GM12878 (cell line): ENCODE measurements around the gene SHOC2. TPM values are rescaled to one million over a fixed set of nuclear protein-coding genes. Genes with fewer than 3 reads are reported as not detected.

Experiments used
- ATAC-seq: fragments of 200-7000 bp; cut with Tn5 transposase; 3 replicates; pipeline ENCODE4 v1.9.1; 2020; ENCODE audit warnings: mild to moderate bottlenecking, moderate library complexity
- BruUV-seq: library from RNA; stranded (reverse); fragments of 400-500 nt; replicated peaks from 2 replicates; lab custom pipeline; 2021; lab: Mats Ljungman, UMichigan
- CTCF ChIA-PET: fragments of 300-600 bp; sonication (Branson Sonifier 250); formaldehyde crosslinking; extraction: SDS; loops from one replicate; lab custom pipeline; 2021; ENCODE audit warnings: inconsistent platforms; lab: Yijun Ruan, JAX
- POLR2A ChIA-PET: fragments of 350-600 bp; formaldehyde crosslinking; extraction: SDS; loops from one replicate; lab custom pipeline; 2021; ENCODE audit warnings: inconsistent platforms; lab: Charles Lee
- RAD21 ChIA-PET: fragments of 300-600 bp; sonication (Branson Sonifier 250); formaldehyde crosslinking; loops from one replicate; lab custom pipeline; 2023; ENCODE audit warnings: antibody characterized with exemption; ENCODE audit not compliant: unreplicated experiment; lab: Charles Lee
- SMC1A ChIA-PET: fragments of 300-600 bp; sonication (Branson Sonifier 250); formaldehyde crosslinking; loops from one replicate; lab custom pipeline; 2023; ENCODE audit not compliant: unreplicated experiment, uncharacterized antibody; lab: Charles Lee
- DNase-seq: peaks from one replicate; pipeline ENCODE4 v3.0.0-alpha.2; 2011; ENCODE audit warnings: low read depth, low spot score
- FAIRE-seq: peaks from 3 replicates; lab custom pipeline; 2011; peaks lifted over from hg19 to GRCh38; lab: Jason Lieb, UNC
- H2AFZ ChIP-seq: 2 replicates; pipeline ENCODE4 v1.6.0; 2011; ENCODE audit warnings: low read depth, low read length, control low read depth; ENCODE audit not compliant: control insufficient read depth
- H3K27ac ChIP-seq: 2 replicates; pipeline ENCODE4 v1.5.1; 2011; ENCODE audit warnings: control low read depth; ENCODE audit not compliant: control insufficient read depth, insufficient read depth
- H3K27me3 ChIP-seq, 2 experiments: replicated peaks in 1 of 2; 2 replicates each; pipeline versions ENCODE4 v1.6.0 to v1.6.1; 2011; ENCODE audit warnings: low read length in 1 of 2; ENCODE audit not compliant: control insufficient read depth in 2 of 2, insufficient read depth in 2 of 2
- H3K36me3 ChIP-seq, 2 experiments: 2 replicates each; pipeline ENCODE4 v1.5.1; 2011; ENCODE audit warnings: low read length in 1 of 2; ENCODE audit not compliant: control insufficient read depth in 2 of 2, insufficient read depth in 2 of 2
- H3K4me1 ChIP-seq: 2 replicates; pipeline ENCODE4 v1.6.1; 2011; ENCODE audit warnings: mild to moderate bottlenecking, low read length, moderate library complexity, mixed read lengths; ENCODE audit not compliant: control insufficient read depth, insufficient read depth
- H3K4me2 ChIP-seq: 2 replicates; pipeline ENCODE4 v1.6.0; 2011; ENCODE audit warnings: control low read depth; ENCODE audit not compliant: control insufficient read depth, insufficient read depth
- H3K4me3 ChIP-seq: fragments of 200-600 bp; sonication (generic); 2 replicates; pipeline ENCODE4 v1.5.1; 2016
- H3K79me2 ChIP-seq: 2 replicates; pipeline ENCODE4 v1.6.0; 2011; ENCODE audit warnings: low read length; ENCODE audit not compliant: control insufficient read depth, insufficient read depth
- H3K9ac ChIP-seq: 2 replicates; pipeline ENCODE4 v1.8.0; 2011; ENCODE audit warnings: low read length, control low read depth, mixed read lengths; ENCODE audit not compliant: control insufficient read depth, insufficient read depth
- H3K9me3 ChIP-seq: replicated peaks from 3 replicates; pipeline ENCODE4 v1.5.1; 2011; ENCODE audit warnings: mild to moderate bottlenecking, low read length; ENCODE audit not compliant: control insufficient read depth, insufficient read depth
- H4K20me1 ChIP-seq: 2 replicates; pipeline ENCODE4 v1.6.0; 2011; ENCODE audit not compliant: control insufficient read depth, insufficient read depth
- CBX3 ChIP-seq: fragments of 200-600 bp; sonication (generic); IDR thresholded peaks from 2 replicates; pipeline ENCODE4 v1.6.1; 2016; ENCODE audit warnings: low read depth, borderline replicate concordance
- GABPA ChIP-seq: IDR thresholded peaks from 2 replicates; pipeline ENCODE4 v1.6.1; 2014; ENCODE audit warnings: antibody characterized with exemption, low read depth, mild to moderate bottlenecking, inconsistent platforms
- RELA ChIP-seq: fragments of 450-650 bp; IDR thresholded peaks from 2 replicates; pipeline ENCODE4 v1.8.0; 2014; ENCODE audit warnings: borderline replicate concordance; ENCODE audit not compliant: partially characterized antibody
- RUNX3 ChIP-seq: IDR thresholded peaks from 2 replicates; pipeline ENCODE4 v1.6.1; 2012; ENCODE audit warnings: low read length, inconsistent platforms
- SPI1 ChIP-seq: IDR thresholded peaks from 2 replicates; pipeline ENCODE4 v1.6.1; 2011; ENCODE audit warnings: low read depth, mild to moderate bottlenecking, low read length, moderate library complexity, borderline replicate concordance; ENCODE audit not compliant: insufficient read depth
- STAT3 ChIP-seq: IDR thresholded peaks from 2 replicates; pipeline ENCODE4 v1.6.1; 2011; ENCODE audit warnings: low read depth, low read length, improper control_type of control experiment
- ZNF622 ChIP-seq: fragments of 450-650 bp; IDR thresholded peaks from 2 replicates; pipeline ENCODE4 v1.6.1; 2017; ENCODE audit warnings: mild to moderate bottlenecking, inconsistent platforms
- WGBS: methylation state at CpG from one replicate; pipeline ENCODE4 v1.1.6; 2016; ENCODE audit warnings: low lambda C conversion rate; ENCODE audit not compliant: insufficient replicate concordance, insufficient coverage; ENCODE audit errors: missing lambda C conversion rate; 5-methylcytosine and 5-hydroxymethylcytosine counted together
- in situ Hi-C: fragments of 300-500 bp; cut with MboI; formaldehyde crosslinking; loops from 9 replicates; pipeline ENCODE4 v1.14.3; 2018; ENCODE audit warnings: mixed read lengths
- intact Hi-C: fragments of 100-400 bp; cut with micrococcal nuclease; formaldehyde crosslinking; loops from one replicate; pipeline ENCODE4 v1.14.2; 2022; ENCODE audit not compliant: unreplicated experiment
- polyA plus RNA-seq, 11 experiments: library from polyadenylated mRNA; depleted of rRNA in 4 of 11; unstranded in 6 of 11; stranded (reverse) in 5 of 11; fragments of >200 nt; fragmentation: Nextera tagmentation in 4 of 11; fragmentation: Illumina TruSeq in 1 of 11; extraction: Ambion mirVana in 4 of 11; extraction: Trizol in 1 of 11; gene quantifications; 1 replicate in 1 of 11; 2 replicates in 10 of 11; pipeline versions ENCODE4 v1.2.1 to v1.2.3, GENCODE V29; 2011 to 2016; ENCODE audit warnings: inconsistent platforms in 2 of 11, missing spikeins in 2 of 11, low read depth in 1 of 11
- total RNA-seq, 4 experiments: library from RNA; depleted of rRNA in 3 of 4; stranded (reverse); fragments of >200 nt in 3 of 4; fragmentation: Illumina TruSeq in 1 of 4; extraction: Trizol in 1 of 4; gene quantifications; 2 replicates each; pipeline versions ENCODE4 v1.2.1 to v1.2.3, GENCODE V29; 2013 to 2021
- TF ChIP-seq, protein P1 (sequence below): fragments of 450-650 bp; IDR thresholded peaks from 2 replicates; pipeline ENCODE4 v1.6.1; 2017; ENCODE audit warnings: mild to moderate bottlenecking, moderate library complexity
- TF ChIP-seq, protein P2 (sequence below): fragments of 450-650 bp; IDR thresholded peaks from 2 replicates; pipeline ENCODE4 v1.6.1; 2017; ENCODE audit warnings: mild to moderate bottlenecking

Gene SHOC2
- total and polyA plus RNA-seq, 10 of the 15 experiments (the other 5 are each of a cell fraction or from before 2014, with no cell fraction given) = 24.8 to 65.3 (median 42.6) TPM

DNA sequence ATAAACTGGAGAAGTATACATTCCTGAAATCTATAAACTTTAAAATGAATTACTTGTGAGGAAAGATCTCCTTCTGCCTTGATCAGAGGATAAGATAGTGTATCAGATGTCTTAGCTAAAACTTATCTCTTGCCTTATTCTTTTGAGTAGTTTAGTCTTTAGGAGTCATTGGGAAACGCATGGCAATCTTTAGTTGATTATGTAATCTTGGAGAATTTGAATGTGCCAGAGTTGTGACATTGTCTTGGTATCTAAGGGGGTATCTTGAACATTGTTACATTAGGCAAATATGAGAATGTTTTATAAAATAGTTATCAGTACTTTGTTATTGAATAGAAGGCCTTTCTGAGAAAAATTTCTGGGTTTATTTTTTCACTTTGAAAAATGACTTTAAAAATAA is 95.8 kb downstream of the SHOC2 start (continued):
- TF ChIP-seq, protein P1, sequence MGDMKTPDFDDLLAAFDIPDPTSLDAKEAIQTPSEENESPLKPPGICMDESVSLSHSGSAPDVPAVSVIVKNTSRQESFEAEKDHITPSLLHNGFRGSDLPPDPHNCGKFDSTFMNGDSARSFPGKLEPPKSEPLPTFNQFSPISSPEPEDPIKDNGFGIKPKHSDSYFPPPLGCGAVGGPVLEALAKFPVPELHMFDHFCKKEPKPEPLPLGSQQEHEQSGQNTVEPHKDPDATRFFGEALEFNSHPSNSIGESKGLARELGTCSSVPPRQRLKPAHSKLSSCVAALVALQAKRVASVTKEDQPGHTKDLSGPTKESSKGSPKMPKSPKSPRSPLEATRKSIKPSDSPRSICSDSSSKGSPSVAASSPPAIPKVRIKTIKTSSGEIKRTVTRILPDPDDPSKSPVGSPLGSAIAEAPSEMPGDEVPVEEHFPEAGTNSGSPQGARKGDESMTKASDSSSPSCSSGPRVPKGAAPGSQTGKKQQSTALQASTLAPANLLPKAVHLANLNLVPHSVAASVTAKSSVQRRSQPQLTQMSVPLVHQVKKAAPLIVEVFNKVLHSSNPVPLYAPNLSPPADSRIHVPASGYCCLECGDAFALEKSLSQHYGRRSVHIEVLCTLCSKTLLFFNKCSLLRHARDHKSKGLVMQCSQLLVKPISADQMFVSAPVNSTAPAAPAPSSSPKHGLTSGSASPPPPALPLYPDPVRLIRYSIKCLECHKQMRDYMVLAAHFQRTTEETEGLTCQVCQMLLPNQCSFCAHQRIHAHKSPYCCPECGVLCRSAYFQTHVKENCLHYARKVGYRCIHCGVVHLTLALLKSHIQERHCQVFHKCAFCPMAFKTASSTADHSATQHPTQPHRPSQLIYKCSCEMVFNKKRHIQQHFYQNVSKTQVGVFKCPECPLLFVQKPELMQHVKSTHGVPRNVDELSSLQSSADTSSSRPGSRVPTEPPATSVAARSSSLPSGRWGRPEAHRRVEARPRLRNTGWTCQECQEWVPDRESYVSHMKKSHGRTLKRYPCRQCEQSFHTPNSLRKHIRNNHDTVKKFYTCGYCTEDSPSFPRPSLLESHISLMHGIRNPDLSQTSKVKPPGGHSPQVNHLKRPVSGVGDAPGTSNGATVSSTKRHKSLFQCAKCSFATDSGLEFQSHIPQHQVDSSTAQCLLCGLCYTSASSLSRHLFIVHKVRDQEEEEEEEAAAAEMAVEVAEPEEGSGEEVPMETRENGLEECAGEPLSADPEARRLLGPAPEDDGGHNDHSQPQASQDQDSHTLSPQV = no peak
- no peak for TF ChIP-seq STAT3
- no peak for TF ChIP-seq CBX3
- TF ChIP-seq, protein P2, sequence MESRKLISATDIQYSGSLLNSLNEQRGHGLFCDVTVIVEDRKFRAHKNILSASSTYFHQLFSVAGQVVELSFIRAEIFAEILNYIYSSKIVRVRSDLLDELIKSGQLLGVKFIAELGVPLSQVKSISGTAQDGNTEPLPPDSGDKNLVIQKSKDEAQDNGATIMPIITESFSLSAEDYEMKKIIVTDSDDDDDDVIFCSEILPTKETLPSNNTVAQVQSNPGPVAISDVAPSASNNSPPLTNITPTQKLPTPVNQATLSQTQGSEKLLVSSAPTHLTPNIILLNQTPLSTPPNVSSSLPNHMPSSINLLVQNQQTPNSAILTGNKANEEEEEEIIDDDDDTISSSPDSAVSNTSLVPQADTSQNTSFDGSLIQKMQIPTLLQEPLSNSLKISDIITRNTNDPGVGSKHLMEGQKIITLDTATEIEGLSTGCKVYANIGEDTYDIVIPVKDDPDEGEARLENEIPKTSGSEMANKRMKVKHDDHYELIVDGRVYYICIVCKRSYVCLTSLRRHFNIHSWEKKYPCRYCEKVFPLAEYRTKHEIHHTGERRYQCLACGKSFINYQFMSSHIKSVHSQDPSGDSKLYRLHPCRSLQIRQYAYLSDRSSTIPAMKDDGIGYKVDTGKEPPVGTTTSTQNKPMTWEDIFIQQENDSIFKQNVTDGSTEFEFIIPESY = no peak
- TF ChIP-seq GABPA = no peak
- TF ChIP-seq RELA = no peak

DNA sequence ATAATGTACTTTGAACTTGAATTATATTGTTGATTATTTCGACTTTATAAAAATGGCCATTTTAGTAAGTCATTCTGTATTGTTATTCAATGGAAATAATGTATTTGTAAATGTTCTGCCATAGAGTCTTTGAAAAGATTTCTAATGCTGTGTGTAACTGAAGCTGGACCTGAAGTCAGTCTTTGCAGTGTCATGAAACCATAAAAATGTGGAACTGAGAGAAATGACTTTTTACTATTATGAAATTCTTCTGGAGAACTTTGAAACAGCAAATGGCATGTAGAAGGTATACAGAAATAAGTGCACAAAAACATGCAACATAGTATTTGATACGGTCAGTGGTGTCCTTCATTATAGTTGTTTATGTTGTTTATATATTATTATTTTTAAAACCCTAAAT is 97.7 kb downstream of the SHOC2 start:
- Histone ChIP-seq H3K79me2 (no peaks in the 10 kb centered on the region), H2AFZ (no peak overlapping the region), H3K27me3 (no peaks in the 10 kb centered on the region), H3K4me2 (no peak overlapping the region), H3K27ac (no peak overlapping the region), H3K4me1 (no peaks in the 10 kb centered on the region; the same call in 1 of the 2 replicates), H3K4me3 (no peak overlapping the region), H4K20me1 (no peaks in the 10 kb centered on the region), H3K9me3 (no peaks in the 10 kb centered on the region), H3K9ac (no peak overlapping the region)
- BruUV-seq = no TSS peak
- FAIRE-seq (no peak), DNase-seq (no peak)
- ChIA-PET SMC1A (interaction anchor here (0.9 to 1.5 kb wide), 4 partner anchors 9 to 99 kb away, joined by 3 to 5 read pairs (median 3); no protein-coding TSS in a partner anchor), RAD21 (interaction anchor here (0.9 to 1.2 kb wide), 2 partner anchors 12 to 98 kb away, joined by 3 to 4 read pairs; partner anchors contain the start of genes BBIP1 and SHOC2), CTCF (no interaction called here), POLR2A (no interaction called here)
- 71% methylated on average over 2 of the region's 2 CpGs for whole genome bisulfite sequencing
- TF ChIP-seq RUNX3 (peak; percentile 58), SPI1 (peak; percentile 71), ZNF622 (no peak)
- TF ChIP-seq, all 136 proteins: peak for 2
- no peaks in the 10 kb centered on the region for H3K36me3 ChIP-seq
- in situ Hi-C loops (no loop called here), intact Hi-C loops (loop anchor here (10.0 kb wide), 2 partner anchors 272 to 402 kb away; no protein-coding TSS in a partner anchor)
- peak; percentile 78 for ATAC-seq
